G401.6 (cell line): ENCODE measurements around the gene MINDY3.
"Not testable (repeated sequence)": the region's sequence is repeated elsewhere in the genome, so short reads cannot be mapped to it uniquely, and the experiment has no call there.

Experiments used
- FAIRE-seq: peaks from 2 replicates; lab custom pipeline; 2012; peaks lifted over from hg19 to GRCh38; lab: Jason Lieb, UNC

The MINDY3 gene

GRCh38 chr10:15859906-15860691, at the start of gene MINDY3:
Gene MINDY3, minus strand, starts transcription at chr10:15860507. Its CDS starts 208 bp downstream, at chr10:15860299.
- FAIRE-seq = peak; percentile 85

GRCh38 chr10:15901889-15902288, 41.6 kb upstream of the MINDY3 start:
- FAIRE-seq = no peak

- FAIRE-seq = no peak
Observed at GRCh38 chr10:15898046-15898445, 37.7 kb upstream of the MINDY3 start.

GRCh38 chr10:15897287-15897686, 37.0 kb upstream of the MINDY3 start:
- no peak for FAIRE-seq

- FAIRE-seq = no peak
Observed at GRCh38 chr10:15896654-15897053, 36.3 kb upstream of the MINDY3 start.

GRCh38 chr10:15884447-15884846, 24.1 kb upstream of the MINDY3 start:
- FAIRE-seq = no peak

GRCh38 chr10:15881542-15881941, 21.2 kb upstream of the MINDY3 start:
- FAIRE-seq = no peak

GRCh38 chr10:15879663-15880062, 19.4 kb upstream of the MINDY3 start:
- FAIRE-seq = no peak

GRCh38 chr10:15879058-15879457, 18.8 kb upstream of the MINDY3 start:
- peak; percentile 79 for FAIRE-seq

- no peak for FAIRE-seq
Observed at GRCh38 chr10:15877836-15878576, 17.7 kb upstream of the MINDY3 start.

- FAIRE-seq = not testable (repeated sequence)
Observed at GRCh38 chr10:15876274-15876673, 16.0 kb upstream of the MINDY3 start.

- FAIRE-seq = not testable (repeated sequence)
Observed at GRCh38 chr10:15872645-15873044, 12.3 kb upstream of the MINDY3 start.

- no peak for FAIRE-seq
Observed at GRCh38 chr10:15871823-15872222, 11.5 kb upstream of the MINDY3 start.

- no peak for FAIRE-seq
Observed at GRCh38 chr10:15869935-15870334, 9.6 kb upstream of the MINDY3 start.

- no peak for FAIRE-seq
Observed at GRCh38 chr10:15868006-15868405, 7.7 kb upstream of the MINDY3 start.

- FAIRE-seq = no peak
Observed at GRCh38 chr10:15865304-15865703, 5.0 kb upstream of the MINDY3 start.

GRCh38 chr10:15864419-15864818, 4.1 kb upstream of the MINDY3 start:
- FAIRE-seq = no peak

- no peak for FAIRE-seq
Observed at GRCh38 chr10:15863733-15864132, 3.4 kb upstream of the MINDY3 start.

- no peak for FAIRE-seq
Observed at GRCh38 chr10:15863323-15863722, 3.0 kb upstream of the MINDY3 start.

- no peak for FAIRE-seq
Observed at GRCh38 chr10:15860692-15861201, 440 bp upstream of the MINDY3 start.

GRCh38 chr10:15859509-15859905, 800 bp downstream of the MINDY3 start:
- FAIRE-seq = no peak

- FAIRE-seq = no peak
Observed at GRCh38 chr10:15858861-15859281, 1.4 kb downstream of the MINDY3 start.

GRCh38 chr10:15857107-15857575, 3.2 kb downstream of the MINDY3 start:
- no peak for FAIRE-seq
